Prostate gland (tissue), 2 donors: ENCODE data around the gene NEB. TPM values are rescaled to one million over a fixed set of nuclear protein-coding genes. Genes with fewer than 3 reads are reported as not detected.

ENCODE experiments used
- DNase-seq: peaks from one replicate; pipeline ENCODE4 v3.0.0-alpha.2; 2019; ENCODE audit warnings: low spot score
- H3K27ac ChIP-seq, 2 donors: fragments of 200-600 bp; sonication (generic); 2 replicates each; pipeline ENCODE4 v1.5.1; 2017 to 2019
- H3K27me3 ChIP-seq: fragments of 200-600 bp; sonication (generic); replicated peaks from 2 replicates; pipeline ENCODE4 v1.5.1; 2019; ENCODE audit not compliant: insufficient read depth
- H3K36me3 ChIP-seq, 2 donors: fragments of 200-600 bp; sonication (generic); 1 replicate in 1 of 2; 2 replicates in 1 of 2; pipeline versions ENCODE4 v1.5.1 to v1.8.1; 2017 to 2019
- H3K4me1 ChIP-seq: fragments of 200-600 bp; sonication (generic); replicated peaks from 2 replicates; pipeline ENCODE4 v1.5.1; 2019
- H3K4me3 ChIP-seq, 2 donors: fragments of 200-600 bp; sonication (generic); 2 replicates each; pipeline ENCODE4 v1.5.1; 2017 to 2019
- H3K9me3 ChIP-seq: fragments of 200-600 bp; sonication (generic); 2 replicates; pipeline ENCODE4 v1.5.1; 2017
- CTCF ChIP-seq, 4 experiments: fragments of 200-600 bp in 2 of 4; fragments of 450-650 bp in 2 of 4; sonication (generic) in 2 of 4; IDR thresholded peaks; 1 replicate in 3 of 4; 2 replicates in 1 of 4; pipeline ENCODE4 v1.5.1; 2016 to 2019; ENCODE audit warnings: antibody characterized with exemption in 4 of 4, mild to moderate bottlenecking in 2 of 4, moderate library complexity in 2 of 4
- POLR2A ChIP-seq: fragments of 450-650 bp; IDR thresholded peaks from one replicate; pipeline ENCODE4 v1.6.1; 2016; ENCODE audit warnings: antibody characterized with exemption, mild to moderate bottlenecking
- POLR2AphosphoS5 ChIP-seq: sonication (generic); formaldehyde crosslinking; IDR thresholded peaks from one replicate; pipeline ENCODE4 v1.6.1; 2017; ENCODE audit warnings: antibody characterized with exemption
- WGBS: methylation state at CpG from one replicate; pipeline ENCODE4 v1.1.5; 2018; 5-methylcytosine and 5-hydroxymethylcytosine counted together
- intact Hi-C: fragments of 100-400 bp; cut with DNase I; formaldehyde crosslinking; loops from one replicate; pipeline ENCODE4 v1.14.2; 2022
- total RNA-seq, 2 donors: library from RNA; depleted of rRNA; stranded (reverse); fragments of >200 nt; gene quantifications; one replicate each; pipeline ENCODE4 v1.1.0, GENCODE V29; 2016

NEB gene
- total RNA-seq, 2 donors from 2014 or later, result 7.3 to 57.9 TPM

GRCh38 chr2:151439127-151439526 lies 295.1 kb downstream of the NEB start:
- intact Hi-C loops, result no loop called here
- no peak for DNase-seq
- Histone ChIP-seq H3K27ac (no peak overlapping the region), H3K4me1 (no peaks in the 10 kb centered on the region), H3K9me3 (no peaks in the 10 kb centered on the region), H3K36me3 (peaks cover 0 to 2% of the 10 kb centered on the region in 2 donors), H3K27me3 (no peaks in the 10 kb centered on the region), H3K4me3 (no peak overlapping the region)
- 89% methylated on average over 13 of the region's 13 CpGs for WGBS
- TF ChIP-seq CTCF (IDR thresholded peaks at IDR 0.05) (no peak), POLR2AphosphoS5 (no peak), POLR2A (no peak)

- no peak for TF ChIP-seq CTCF (IDR thresholded peaks at IDR 0.05)
- intact Hi-C loops, result no loop called here
- 84% methylated on average over 4 of the region's 4 CpGs for WGBS
Measured at GRCh38 chr2:151438506-151438905, 295.8 kb downstream of the NEB start.

GRCh38 chr2:151437630-151438029 lies 296.6 kb downstream of the NEB start:
- no peaks in the 10 kb centered on the region for H3K9me3 ChIP-seq
- H3K27me3 ChIP-seq, result no peaks in the 10 kb centered on the region
- H3K27ac ChIP-seq, result no peak overlapping the region
- intact Hi-C loops, result no loop called here
- peaks cover 0 to 2% of the 10 kb centered on the region in 2 donors for H3K36me3 ChIP-seq
- no peaks in the 10 kb centered on the region for H3K4me1 ChIP-seq
- no peak overlapping the region for H3K4me3 ChIP-seq
- TF ChIP-seq CTCF (IDR thresholded peaks at IDR 0.05), result peak; percentile 27 to 77 (median 44)
- no peak for TF ChIP-seq POLR2A
- no peak for TF ChIP-seq POLR2AphosphoS5
- 68% methylated on average over 3 of the region's 3 CpGs for WGBS
- no peak for DNase-seq

More at GRCh38 chr2:151438506-151438905, 295.8 kb downstream of the NEB start:
- no peak overlapping the region for H3K4me3 ChIP-seq
- H3K27me3 ChIP-seq, result no peaks in the 10 kb centered on the region
- no peaks in the 10 kb centered on the region for H3K9me3 ChIP-seq
- no peaks in the 10 kb centered on the region for H3K4me1 ChIP-seq
- no peak overlapping the region for H3K27ac ChIP-seq
- H3K36me3 ChIP-seq, result peaks cover 0 to 2% of the 10 kb centered on the region in 2 donors
- DNase-seq, result no peak

Other genes starting within 250 kb of the NEB start
- gene ARL5A, start 93.9 kb upstream of the NEB start, total RNA-seq, result 10 to 100 TPM; 28.0 to 33.8 TPM